Lower lobe of right lung (tissue), 2 donors: ENCODE results near the gene SORL1. TPM values are rescaled to one million over a fixed set of nuclear protein-coding genes. Genes with fewer than 3 reads are reported as not detected.
A peak's percentile ranks its signal among the peaks of the same experiment; 100 is the strongest.

Experiments used
- ATAC-seq, 2 donors: fragments of 200-7000 bp; cut with Tn5 transposase; one replicate each; pipeline ENCODE4 v1.9.1; 2020 to 2022; ENCODE audit warnings: mild to moderate bottlenecking in 2 of 2, moderate library complexity in 2 of 2
- DNase-seq: peaks from one replicate; pipeline ENCODE4 v3.0.0-alpha.2; 2020
- H3K27ac ChIP-seq: fragments of 200-600 bp; one replicate; pipeline ENCODE4 v1.8.0; 2022
- H3K27me3 ChIP-seq: fragments of 200-600 bp; one replicate; pipeline ENCODE4 v1.8.0; 2022; ENCODE audit warnings: low read depth
- H3K36me3 ChIP-seq: fragments of 200-600 bp; one replicate; pipeline ENCODE4 v1.8.0; 2022; ENCODE audit warnings: mild to moderate bottlenecking
- H3K4me1 ChIP-seq: fragments of 200-600 bp; one replicate; pipeline ENCODE4 v1.8.0; 2022
- H3K4me3 ChIP-seq: fragments of 200-600 bp; one replicate; pipeline ENCODE4 v1.8.0; 2022; ENCODE audit warnings: mild to moderate bottlenecking
- H3K9me3 ChIP-seq: fragments of 200-600 bp; one replicate; pipeline ENCODE4 v1.8.0; 2022
- intact Hi-C: fragments of 100-400 bp; cut with DNase I; formaldehyde crosslinking; loops from one replicate; pipeline ENCODE4 v1.11.0; 2022
- total RNA-seq: library from RNA; stranded (reverse); fragmentation: NEBNext Ultra II Directional; extraction: Animal tissue kit (Norgen Biotek cat#: 25700); gene quantifications from one replicate; pipeline ENCODE4 v1.2.1, GENCODE V29; 2021
- TF ChIP-seq, protein P1 (sequence below): fragments of 200-600 bp; IDR thresholded peaks from one replicate; pipeline ENCODE4 v1.8.0; 2022; ENCODE audit warnings: antibody characterized with exemption, mild to moderate bottlenecking
- donor health status: DM: no; HTN: yes; CAD: no; lungs with severe emphysema.

SORL1 gene
- total RNA-seq, 1 donor from 2014 or later = 74.0 TPM

DNA sequence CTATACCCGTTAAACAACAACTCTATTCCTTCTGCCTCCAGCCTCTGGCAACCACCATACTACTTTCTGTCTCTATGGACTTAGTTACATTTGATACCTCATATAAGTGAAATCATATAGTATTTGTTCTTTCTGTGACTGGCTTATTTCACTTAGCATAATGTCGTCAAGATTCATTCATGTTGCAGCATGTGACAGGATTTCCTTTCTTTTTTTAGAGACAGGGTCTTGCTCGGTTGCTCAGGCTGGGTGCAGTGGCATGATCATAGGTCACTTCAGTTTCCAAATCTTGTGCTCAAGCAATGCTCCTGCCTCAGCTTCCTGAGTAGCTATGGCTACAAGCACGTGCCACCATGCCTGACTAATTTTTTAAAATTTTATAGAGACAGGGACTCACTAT, 29.4 kb upstream of the SORL1 start:
- Histone ChIP-seq H3K4me3 (no peak overlapping the region), H3K27me3 (peaks cover 8% of the 10 kb centered on the region), H3K4me1 (peaks cover 28% of the 10 kb centered on the region), H3K36me3 (no peaks in the 10 kb centered on the region), H3K27ac (no peak overlapping the region), H3K9me3 (no peaks in the 10 kb centered on the region)
- no peak for ATAC-seq
- TF ChIP-seq, protein P1, sequence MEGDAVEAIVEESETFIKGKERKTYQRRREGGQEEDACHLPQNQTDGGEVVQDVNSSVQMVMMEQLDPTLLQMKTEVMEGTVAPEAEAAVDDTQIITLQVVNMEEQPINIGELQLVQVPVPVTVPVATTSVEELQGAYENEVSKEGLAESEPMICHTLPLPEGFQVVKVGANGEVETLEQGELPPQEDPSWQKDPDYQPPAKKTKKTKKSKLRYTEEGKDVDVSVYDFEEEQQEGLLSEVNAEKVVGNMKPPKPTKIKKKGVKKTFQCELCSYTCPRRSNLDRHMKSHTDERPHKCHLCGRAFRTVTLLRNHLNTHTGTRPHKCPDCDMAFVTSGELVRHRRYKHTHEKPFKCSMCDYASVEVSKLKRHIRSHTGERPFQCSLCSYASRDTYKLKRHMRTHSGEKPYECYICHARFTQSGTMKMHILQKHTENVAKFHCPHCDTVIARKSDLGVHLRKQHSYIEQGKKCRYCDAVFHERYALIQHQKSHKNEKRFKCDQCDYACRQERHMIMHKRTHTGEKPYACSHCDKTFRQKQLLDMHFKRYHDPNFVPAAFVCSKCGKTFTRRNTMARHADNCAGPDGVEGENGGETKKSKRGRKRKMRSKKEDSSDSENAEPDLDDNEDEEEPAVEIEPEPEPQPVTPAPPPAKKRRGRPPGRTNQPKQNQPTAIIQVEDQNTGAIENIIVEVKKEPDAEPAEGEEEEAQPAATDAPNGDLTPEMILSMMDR = no peak
- no peak for DNase-seq
- intact Hi-C loops = no loop called here

GRCh38 chr11:121425828-121426227, 26.3 kb upstream of the SORL1 start:
- Histone ChIP-seq H3K4me3 (no peak overlapping the region), H3K27me3 (peaks cover 8% of the 10 kb centered on the region), H3K9me3 (no peaks in the 10 kb centered on the region), H3K27ac (no peak overlapping the region), H3K36me3 (no peaks in the 10 kb centered on the region), H3K4me1 (peaks cover 5% of the 10 kb centered on the region)
- TF ChIP-seq, protein P1 = no peak
- no peak for DNase-seq
- ATAC-seq = no peak
- intact Hi-C loops = no loop called here

DNA sequence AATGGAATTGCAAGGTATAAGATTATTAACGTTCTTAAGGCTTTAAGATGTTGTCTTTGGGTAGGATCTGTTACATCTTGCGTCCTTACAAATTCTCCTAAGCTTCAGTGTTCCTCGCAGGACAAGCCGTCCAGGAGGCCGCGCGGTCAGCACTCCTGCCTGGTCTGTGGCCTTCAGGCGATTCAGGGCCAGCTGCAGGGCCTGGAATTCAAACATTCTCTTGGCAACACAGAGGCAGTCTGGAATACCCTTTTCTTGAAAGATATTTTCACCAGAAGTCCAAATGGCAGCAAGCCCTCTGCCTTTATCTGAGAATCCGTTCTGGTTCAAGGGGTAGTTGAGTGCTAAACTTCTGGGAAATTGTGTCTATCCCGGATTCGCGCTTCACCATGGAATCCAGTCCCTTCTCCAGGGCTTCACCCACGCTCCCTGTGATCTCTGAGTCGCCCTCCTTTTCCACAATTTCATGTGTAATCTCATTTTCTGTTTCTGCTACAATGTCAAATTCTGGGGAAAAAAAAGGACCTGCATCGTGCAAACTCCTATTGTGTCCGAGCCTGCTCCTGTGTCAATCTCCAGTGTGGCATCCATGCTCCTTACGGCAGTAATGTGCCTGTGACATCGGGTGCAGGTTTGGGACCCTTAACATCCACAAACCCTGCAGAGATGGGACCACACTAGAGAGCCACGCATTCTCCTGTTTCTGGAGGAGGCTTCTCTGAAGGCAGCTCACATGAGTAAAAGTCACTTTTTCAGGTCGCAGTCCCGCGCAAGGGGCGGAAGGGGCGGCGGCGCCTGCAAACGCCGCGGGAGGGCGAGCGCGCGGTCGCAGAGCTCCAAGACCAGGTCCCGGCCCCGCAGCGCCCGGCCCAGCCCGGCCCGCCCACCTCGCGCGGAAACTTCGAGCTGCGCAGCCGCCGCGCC, 25.4 kb upstream of the SORL1 start:
- Histone ChIP-seq H3K4me3 (peak overlapping the region; percentile 42), H3K36me3 (no peaks in the 10 kb centered on the region), H3K27me3 (peaks cover 8% of the 10 kb centered on the region), H3K4me1 (peaks cover 5% of the 10 kb centered on the region), H3K27ac (no peak overlapping the region), H3K9me3 (no peaks in the 10 kb centered on the region)
- TF ChIP-seq, protein P1 = no peak
- intact Hi-C loops = no loop called here
- DNase-seq = peak; percentile 68
- peak; percentile 75 to 86 for ATAC-seq

GRCh38 chr11:121427400-121427744, 24.7 kb upstream of the SORL1 start:
- Histone ChIP-seq H3K27ac (no peak overlapping the region), H3K9me3 (no peaks in the 10 kb centered on the region), H3K4me3 (peak overlapping the region; percentile 42), H3K4me1 (peaks cover 5% of the 10 kb centered on the region), H3K27me3 (peaks cover 8% of the 10 kb centered on the region), H3K36me3 (no peaks in the 10 kb centered on the region)
- intact Hi-C loops = no loop called here
- TF ChIP-seq, protein P1 = no peak
- no peak for ATAC-seq
- no peak for DNase-seq

GRCh38 chr11:121429556-121429955, 22.6 kb upstream of the SORL1 start:
- TF ChIP-seq, protein P1 = no peak
- no peak for ATAC-seq

More at GRCh38 chr11:121429556-121429955, 22.6 kb upstream of the SORL1 start:
- Histone ChIP-seq H3K27me3 (peaks cover 8% of the 10 kb centered on the region), H3K36me3 (no peaks in the 10 kb centered on the region), H3K4me3 (no peak overlapping the region), H3K4me1 (peaks cover 5% of the 10 kb centered on the region), H3K27ac (no peak overlapping the region), H3K9me3 (no peaks in the 10 kb centered on the region)
- intact Hi-C loops = no loop called here
- DNase-seq = no peak
